Measurements from ENCODE around the gene ACSM4. TPM values are rescaled to one million over a fixed set of nuclear protein-coding genes. Genes with fewer than 3 reads are reported as not detected.

ACSM4 gene
- total and polyA plus RNA-seq, 10 donors, result not detected

GRCh38 chr12:7319930-7320329 lies 16.1 kb downstream of the ACSM4 start:
- TF ChIP-seq POLR2A (IDR thresholded peaks at IDR 0.05) (no peak), POLR2AphosphoS5 (IDR thresholded peaks at IDR 0.05) (no peak), CTCF (IDR thresholded peaks at IDR 0.05 in 8 of 11, conservative IDR thresholded peaks at IDR 0.05 in 3 of 11) (no peak)
- Histone ChIP-seq H3K4me3 (no peak overlapping the region), H3K27me3 (replicated peaks in 1 of 7) (no peaks in the 10 kb centered on the region), H3K4me1 (no peaks in the 10 kb centered on the region), H3K36me3 (no peaks in the 10 kb centered on the region), H3K9me3 (no peaks in the 10 kb centered on the region), H3K27ac (no peak overlapping the region)
- intact Hi-C loops (cut with DNase I; ENCODE audit: low total_unique reads), result no loop called here
- DNase-seq, result no peak
- WGBS, 5 donors, result 88 to 94% (median 90%) methylated on average over 2 of the region's 2 CpGs

- H3K4me3 ChIP-seq, result no peak overlapping the region
- H3K27me3 ChIP-seq (replicated peaks in 1 of 7), result no peaks in the 10 kb centered on the region
- no peak overlapping the region for H3K27ac ChIP-seq
- DNase-seq, result no peak
- H3K36me3 ChIP-seq, result no peaks in the 10 kb centered on the region
- no peaks in the 10 kb centered on the region for H3K9me3 ChIP-seq
- TF ChIP-seq POLR2A (IDR thresholded peaks at IDR 0.05) (no peak), CTCF (IDR thresholded peaks at IDR 0.05 in 8 of 11, conservative IDR thresholded peaks at IDR 0.05 in 3 of 11) (no peak), POLR2AphosphoS5 (IDR thresholded peaks at IDR 0.05) (no peak)
- no peaks in the 10 kb centered on the region for H3K4me1 ChIP-seq
- intact Hi-C loops (cut with DNase I; ENCODE audit: low total_unique reads), result no loop called here
- WGBS, 5 donors, result 66 to 85% (median 80%) methylated on average over 2 of the region's 2 CpGs
Measured at GRCh38 chr12:7321624-7322023, 17.8 kb downstream of the ACSM4 start.

GRCh38 chr12:7322599-7322998 lies 18.7 kb downstream of the ACSM4 start:
- H3K36me3 ChIP-seq, result no peaks in the 10 kb centered on the region
- H3K9me3 ChIP-seq, result no peaks in the 10 kb centered on the region
- peaks cover 0 to 4% (median 0%) of the 10 kb centered on the region in 7 donors for H3K27me3 ChIP-seq (replicated peaks in 1 of 7)
- H3K4me3 ChIP-seq, result no peak overlapping the region
- WGBS, 5 donors, result 83 to 97% (median 90%) methylated on average over 5 of the region's 5 CpGs
- no peak for DNase-seq
- intact Hi-C loops (cut with DNase I; ENCODE audit: low total_unique reads), result no loop called here
- no peak overlapping the region for H3K27ac ChIP-seq
- no peaks in the 10 kb centered on the region for H3K4me1 ChIP-seq
- no peak for TF ChIP-seq CTCF (IDR thresholded peaks at IDR 0.05 in 8 of 11, conservative IDR thresholded peaks at IDR 0.05 in 3 of 11)
- no peak for TF ChIP-seq POLR2A (IDR thresholded peaks at IDR 0.05)
- no peak for TF ChIP-seq POLR2AphosphoS5 (IDR thresholded peaks at IDR 0.05)

- intact Hi-C loops (cut with DNase I; ENCODE audit: low total_unique reads), result no loop called here
- H3K27ac ChIP-seq, result no peak overlapping the region
- H3K4me1 ChIP-seq, result no peaks in the 10 kb centered on the region
- no peak overlapping the region for H3K4me3 ChIP-seq
- TF ChIP-seq POLR2A (IDR thresholded peaks at IDR 0.05) (no peak), CTCF (IDR thresholded peaks at IDR 0.05 in 8 of 11, conservative IDR thresholded peaks at IDR 0.05 in 3 of 11) (no peak), POLR2AphosphoS5 (IDR thresholded peaks at IDR 0.05) (no peak)
- H3K9me3 ChIP-seq, result no peaks in the 10 kb centered on the region
- 79 to 91% (median 85%) methylated on average over 5 of the region's 5 CpGs for WGBS, 5 donors
- H3K27me3 ChIP-seq (replicated peaks in 1 of 7), result peaks cover 0 to 11% (median 0%) of the 10 kb centered on the region in 7 donors
- no peaks in the 10 kb centered on the region for H3K36me3 ChIP-seq
- DNase-seq, result no peak
Measured at GRCh38 chr12:7324176-7324575, 20.3 kb downstream of the ACSM4 start.

All from spleen (tissue), 11 donors.